Skeletal muscle satellite cell (primary cell): ENCODE data around the gene CAMTA1.

ENCODE experiments used
- H3K27me3 ChIP-seq: 2 replicates; pipeline ENCODE4 v1.7.0; 2013; ENCODE audit warnings: low read length; ENCODE audit not compliant: control insufficient read depth, insufficient read depth
- H3K36me3 ChIP-seq: 2 replicates; pipeline ENCODE4 v1.7.0; 2013; ENCODE audit warnings: mild to moderate bottlenecking, control low read depth, low read length; ENCODE audit not compliant: insufficient read depth
- H3K4me1 ChIP-seq: 2 replicates; pipeline ENCODE4 v1.7.0; 2013; ENCODE audit warnings: low read length; ENCODE audit not compliant: control insufficient read depth, insufficient read depth
- H3K4me2 ChIP-seq: 2 replicates; pipeline ENCODE4 v1.7.0; 2013; ENCODE audit warnings: mild to moderate bottlenecking, low read length
- H3K4me3 ChIP-seq: 2 replicates; pipeline ENCODE4 v1.7.0; 2013; ENCODE audit warnings: low read length
- H3K9ac ChIP-seq: 2 replicates; pipeline ENCODE4 v1.7.0; 2013; ENCODE audit warnings: mild to moderate bottlenecking, low read depth, low read length, moderate library complexity
- H3K9me3 ChIP-seq: replicated peaks from 2 replicates; pipeline ENCODE4 v1.7.0; 2013; ENCODE audit warnings: mild to moderate bottlenecking, control low read depth, low read length

Gene CAMTA1

DNA sequence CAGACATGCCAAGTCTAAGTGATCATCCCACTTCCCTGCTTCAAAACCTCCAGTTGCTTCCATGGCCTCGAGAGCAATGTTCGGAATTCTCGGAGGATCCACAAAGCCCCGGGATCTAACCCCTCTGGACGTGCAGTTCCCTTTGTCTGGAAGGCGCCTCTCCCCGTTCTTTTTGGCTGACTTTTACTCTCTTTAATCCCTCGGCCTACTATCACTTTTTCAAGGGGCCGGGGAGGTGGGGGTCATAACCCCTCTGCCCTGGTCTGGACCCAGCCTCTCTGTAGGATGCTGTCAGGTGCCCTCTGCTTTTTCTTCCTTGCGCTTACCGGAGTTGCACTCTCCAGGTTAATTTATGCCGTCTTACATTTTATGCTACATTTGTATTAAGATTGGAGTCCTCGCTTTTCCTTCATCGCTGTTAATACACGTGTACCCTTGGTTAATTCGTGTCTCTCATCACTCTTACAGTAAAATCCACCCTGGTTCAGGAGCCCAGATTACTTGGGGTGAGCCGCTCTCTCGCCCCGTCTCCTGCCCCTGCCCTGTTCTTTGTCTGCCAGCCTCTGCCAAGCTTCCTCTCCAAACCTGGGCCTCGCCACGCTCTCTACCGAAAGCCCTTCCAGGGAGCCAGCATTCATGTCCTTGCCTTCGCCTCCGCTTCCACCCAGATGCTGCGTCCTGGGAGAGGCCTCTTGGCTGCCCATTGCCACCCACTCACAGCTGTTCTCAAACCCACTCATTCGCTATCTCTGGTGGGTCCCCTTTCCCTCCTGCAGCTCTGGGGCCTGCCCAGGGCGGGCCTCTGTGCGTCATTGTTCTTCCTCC is 448.6 kb downstream of the CAMTA1 start:
- Histone ChIP-seq H3K36me3 (no peaks in the 10 kb centered on the region), H3K27me3 (no peaks in the 10 kb centered on the region), H3K4me1 (peaks cover 4% of the 10 kb centered on the region), H3K9ac (no peak overlapping the region), H3K9me3 (no peaks in the 10 kb centered on the region), H3K4me2 (no peak overlapping the region), H3K4me3 (no peak overlapping the region)

- Histone ChIP-seq H3K4me2 (no peak overlapping the region), H3K36me3 (no peaks in the 10 kb centered on the region), H3K4me1 (peaks cover 4% of the 10 kb centered on the region), H3K4me3 (no peak overlapping the region), H3K9me3 (no peaks in the 10 kb centered on the region), H3K27me3 (no peaks in the 10 kb centered on the region), H3K9ac (no peak overlapping the region)
These were observed 449.2 kb downstream of the CAMTA1 start for GRCh38 chr1:7234471-7234755.

DNA sequence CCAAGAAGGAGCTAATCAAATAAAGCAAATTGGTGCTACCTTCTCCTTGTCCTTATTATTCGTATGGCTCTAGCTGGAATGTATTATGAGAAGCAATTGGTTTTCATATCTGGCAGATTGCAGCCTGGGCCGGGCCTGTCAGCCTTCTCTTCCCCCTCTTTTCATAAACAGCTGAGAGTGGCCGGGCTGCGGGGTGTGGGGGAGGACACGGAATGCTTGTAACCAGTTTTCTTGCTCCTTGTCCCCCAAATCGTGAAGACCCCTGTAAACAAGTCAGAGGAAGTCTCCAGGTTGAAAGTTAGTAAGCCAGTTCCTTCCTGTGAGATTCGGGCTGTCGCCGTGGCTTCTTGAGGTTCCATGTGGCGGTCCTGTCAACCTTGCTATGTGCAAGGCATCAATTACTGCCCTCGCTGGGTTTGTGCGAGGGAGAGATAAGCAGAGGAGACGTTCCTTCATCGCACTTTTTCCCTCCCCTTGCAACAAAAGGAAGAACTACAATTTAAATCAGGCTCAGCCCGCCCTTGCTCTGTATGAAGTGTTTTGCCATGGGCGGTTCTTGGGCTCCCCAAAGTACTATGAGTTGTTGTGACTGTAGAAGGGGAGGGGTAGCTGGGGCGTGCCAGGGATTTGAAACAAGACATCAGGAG is 450.7 kb downstream of the CAMTA1 start:
- Histone ChIP-seq H3K9ac (no peak overlapping the region), H3K27me3 (no peaks in the 10 kb centered on the region), H3K4me2 (no peak overlapping the region), H3K36me3 (no peaks in the 10 kb centered on the region), H3K4me1 (no peaks in the 10 kb centered on the region), H3K9me3 (no peaks in the 10 kb centered on the region), H3K4me3 (no peak overlapping the region)

GRCh38 chr1:7236844-7237515 is 451.7 kb downstream of the CAMTA1 start:
- no peak overlapping the region for H3K4me2 ChIP-seq
- no peaks in the 10 kb centered on the region for H3K36me3 ChIP-seq
- H3K27me3 ChIP-seq: no peaks in the 10 kb centered on the region
- H3K4me3 ChIP-seq: no peak overlapping the region
- H3K4me1 ChIP-seq: no peaks in the 10 kb centered on the region
- no peak overlapping the region for H3K9ac ChIP-seq
- H3K9me3 ChIP-seq: no peaks in the 10 kb centered on the region

DNA sequence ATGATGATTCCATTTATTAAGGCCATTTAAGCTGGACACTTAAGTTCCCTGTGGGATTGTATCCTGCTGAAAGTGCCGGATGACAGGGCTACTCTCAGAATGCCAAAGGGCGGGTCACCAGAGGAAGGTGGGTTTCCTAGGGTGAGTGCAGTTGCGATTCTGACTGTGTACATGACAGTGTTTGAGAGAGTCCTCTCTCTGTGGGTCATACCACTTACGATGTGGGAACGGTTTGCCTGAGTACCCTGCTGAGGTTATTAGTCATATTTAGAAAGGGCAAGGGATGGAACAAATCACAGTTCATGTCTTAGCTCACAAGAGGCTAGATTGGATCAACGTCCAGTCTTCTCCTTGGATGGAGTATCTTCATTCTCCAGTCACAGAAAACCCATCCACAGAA is 461.9 kb downstream of the CAMTA1 start:
- Histone ChIP-seq H3K9ac (no peak overlapping the region), H3K9me3 (no peaks in the 10 kb centered on the region), H3K4me1 (peaks cover 5% of the 10 kb centered on the region), H3K4me3 (no peak overlapping the region), H3K36me3 (no peaks in the 10 kb centered on the region), H3K27me3 (no peaks in the 10 kb centered on the region), H3K4me2 (no peak overlapping the region)

GRCh38 chr1:7247791-7248548 is 462.7 kb downstream of the CAMTA1 start:
- H3K36me3 ChIP-seq: no peaks in the 10 kb centered on the region
- no peak overlapping the region for H3K9ac ChIP-seq
- H3K4me3 ChIP-seq: no peak overlapping the region
- peaks cover 5% of the 10 kb centered on the region for H3K4me1 ChIP-seq
- no peak overlapping the region for H3K4me2 ChIP-seq
- H3K27me3 ChIP-seq: no peaks in the 10 kb centered on the region
- no peaks in the 10 kb centered on the region for H3K9me3 ChIP-seq

GRCh38 chr1:7248549-7249199 is 463.4 kb downstream of the CAMTA1 start:
- Histone ChIP-seq H3K4me2 (no peak overlapping the region), H3K27me3 (no peaks in the 10 kb centered on the region), H3K9ac (no peak overlapping the region), H3K36me3 (no peaks in the 10 kb centered on the region), H3K4me1 (peaks cover 5% of the 10 kb centered on the region), H3K9me3 (no peaks in the 10 kb centered on the region), H3K4me3 (no peak overlapping the region)

GRCh38 chr1:7249516-7249915 is 464.3 kb downstream of the CAMTA1 start:
- Histone ChIP-seq H3K9me3 (no peaks in the 10 kb centered on the region), H3K4me3 (no peak overlapping the region), H3K27me3 (no peaks in the 10 kb centered on the region), H3K36me3 (no peaks in the 10 kb centered on the region), H3K4me1 (peaks cover 5% of the 10 kb centered on the region), H3K4me2 (no peak overlapping the region), H3K9ac (no peak overlapping the region)

GRCh38 chr1:7250176-7250575 is 464.9 kb downstream of the CAMTA1 start:
- Histone ChIP-seq H3K4me3 (no peak overlapping the region), H3K4me2 (no peak overlapping the region), H3K36me3 (no peaks in the 10 kb centered on the region), H3K27me3 (no peaks in the 10 kb centered on the region), H3K9ac (no peak overlapping the region), H3K9me3 (no peaks in the 10 kb centered on the region), H3K4me1 (peaks cover 5% of the 10 kb centered on the region)

GRCh38 chr1:7250597-7251453 is 465.6 kb downstream of the CAMTA1 start:
- H3K4me3 ChIP-seq: no peak overlapping the region
- H3K27me3 ChIP-seq: no peaks in the 10 kb centered on the region
- no peaks in the 10 kb centered on the region for H3K9me3 ChIP-seq
- no peak overlapping the region for H3K4me2 ChIP-seq
- no peaks in the 10 kb centered on the region for H3K36me3 ChIP-seq
- H3K9ac ChIP-seq: no peak overlapping the region
- peaks cover 11% of the 10 kb centered on the region for H3K4me1 ChIP-seq
